ENCODE measurements around the gene FASN. TPM values are rescaled to one million over a fixed set of nuclear protein-coding genes. Genes with fewer than 3 reads are reported as not detected.

Gene FASN
- total RNA-seq, 3 donors from 2014 or later = 87.2 to 115 (median 102) TPM

GRCh38 chr17:82047914-82048570, 50.0 kb downstream of the FASN start:
- no peak overlapping the region for H3K4me3 ChIP-seq
- no peak for DNase-seq
- H3K36me3 ChIP-seq (ENCODE audit: low read depth) = no peaks in the 10 kb centered on the region
- no peak for ATAC-seq
- TF ChIP-seq, protein P1, sequence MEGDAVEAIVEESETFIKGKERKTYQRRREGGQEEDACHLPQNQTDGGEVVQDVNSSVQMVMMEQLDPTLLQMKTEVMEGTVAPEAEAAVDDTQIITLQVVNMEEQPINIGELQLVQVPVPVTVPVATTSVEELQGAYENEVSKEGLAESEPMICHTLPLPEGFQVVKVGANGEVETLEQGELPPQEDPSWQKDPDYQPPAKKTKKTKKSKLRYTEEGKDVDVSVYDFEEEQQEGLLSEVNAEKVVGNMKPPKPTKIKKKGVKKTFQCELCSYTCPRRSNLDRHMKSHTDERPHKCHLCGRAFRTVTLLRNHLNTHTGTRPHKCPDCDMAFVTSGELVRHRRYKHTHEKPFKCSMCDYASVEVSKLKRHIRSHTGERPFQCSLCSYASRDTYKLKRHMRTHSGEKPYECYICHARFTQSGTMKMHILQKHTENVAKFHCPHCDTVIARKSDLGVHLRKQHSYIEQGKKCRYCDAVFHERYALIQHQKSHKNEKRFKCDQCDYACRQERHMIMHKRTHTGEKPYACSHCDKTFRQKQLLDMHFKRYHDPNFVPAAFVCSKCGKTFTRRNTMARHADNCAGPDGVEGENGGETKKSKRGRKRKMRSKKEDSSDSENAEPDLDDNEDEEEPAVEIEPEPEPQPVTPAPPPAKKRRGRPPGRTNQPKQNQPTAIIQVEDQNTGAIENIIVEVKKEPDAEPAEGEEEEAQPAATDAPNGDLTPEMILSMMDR (IDR thresholded peaks at IDR 0.05) = no peak
- intact Hi-C loops (cut with DNase I, micrococcal nuclease) = no loop called here
- no peaks in the 10 kb centered on the region for H3K9me3 ChIP-seq
- peaks cover 18% of the 10 kb centered on the region for H3K4me1 ChIP-seq (ENCODE audit: low read depth)

DNA sequence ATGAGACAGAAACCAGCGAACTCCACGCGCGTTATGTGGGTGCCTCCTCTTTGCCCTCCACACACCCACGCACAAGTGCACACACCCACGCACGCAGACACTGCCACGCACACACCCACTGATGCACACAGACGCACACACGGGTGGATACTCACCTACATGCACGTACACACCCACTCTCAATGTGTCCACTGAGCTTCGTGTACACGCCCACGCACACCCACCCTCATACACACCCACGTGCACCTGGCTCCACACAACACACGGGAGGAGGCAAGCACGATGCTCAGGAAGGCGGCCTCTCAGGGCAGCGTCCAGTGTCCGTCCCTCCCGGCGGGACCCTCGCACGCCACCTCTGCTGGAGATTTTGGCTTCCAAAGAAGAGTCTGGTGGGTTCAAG, 50.7 kb downstream of the FASN start:
- intact Hi-C loops (cut with DNase I, micrococcal nuclease) = no loop called here
- TF ChIP-seq, protein P1 (IDR thresholded peaks at IDR 0.05) = no peak
- no peak for ATAC-seq

DNA sequence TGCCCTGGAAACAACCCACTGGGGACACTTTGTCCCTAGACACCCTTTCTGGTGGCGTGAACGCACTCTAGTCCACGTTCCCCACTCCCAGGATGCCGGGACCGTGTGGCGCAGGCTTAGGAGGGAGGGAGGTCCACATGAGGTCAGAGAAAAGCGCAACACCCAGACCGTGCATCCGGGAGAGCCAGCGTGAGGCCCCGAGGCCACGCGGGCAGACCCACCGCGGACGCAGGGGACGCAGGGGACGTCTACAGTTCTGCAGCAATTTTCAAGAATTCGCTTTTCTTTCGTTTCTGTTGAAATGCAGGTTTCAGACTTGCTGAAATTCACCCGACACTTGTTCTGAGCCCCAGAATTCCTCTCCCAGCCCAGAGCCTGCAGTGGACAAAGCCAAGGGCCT, 51.1 kb downstream of the FASN start:
- intact Hi-C loops (cut with DNase I, micrococcal nuclease) = no loop called here
- Histone ChIP-seq H3K4me1 (ENCODE audit: low read depth) (peaks cover 10% of the 10 kb centered on the region), H3K36me3 (ENCODE audit: low read depth) (no peaks in the 10 kb centered on the region), H3K4me3 (no peak overlapping the region), H3K9me3 (no peaks in the 10 kb centered on the region)
- DNase-seq (no peak), ATAC-seq (no peak)
- TF ChIP-seq, protein P1 (IDR thresholded peaks at IDR 0.05) = no peak

More for the DNA sequence above, 50.7 kb downstream of the FASN start:
- H3K4me3 ChIP-seq = no peak overlapping the region
- peaks cover 11% of the 10 kb centered on the region for H3K4me1 ChIP-seq (ENCODE audit: low read depth)
- DNase-seq = no peak
- no peaks in the 10 kb centered on the region for H3K9me3 ChIP-seq
- H3K36me3 ChIP-seq (ENCODE audit: low read depth) = no peaks in the 10 kb centered on the region

- Histone ChIP-seq H3K4me3 (no peak overlapping the region), H3K9me3 (no peaks in the 10 kb centered on the region), H3K4me1 (ENCODE audit: low read depth) (peaks cover 10% of the 10 kb centered on the region), H3K36me3 (ENCODE audit: low read depth) (no peaks in the 10 kb centered on the region)
- no peak for ATAC-seq
- intact Hi-C loops (cut with DNase I, micrococcal nuclease) = no loop called here
- TF ChIP-seq, protein P1 (IDR thresholded peaks at IDR 0.05) = no peak
- no peak for DNase-seq
These were observed 52.0 kb downstream of the FASN start for GRCh38 chr17:82045936-82046484.

- ATAC-seq = no peak
- Histone ChIP-seq H3K36me3 (ENCODE audit: low read depth) (no peaks in the 10 kb centered on the region), H3K9me3 (no peaks in the 10 kb centered on the region), H3K4me1 (ENCODE audit: low read depth) (no peaks in the 10 kb centered on the region), H3K4me3 (no peak overlapping the region)
- intact Hi-C loops (cut with DNase I, micrococcal nuclease) = no loop called here
- DNase-seq = no peak
- TF ChIP-seq, protein P1 (IDR thresholded peaks at IDR 0.05) = no peak
These were observed 54.5 kb downstream of the FASN start for GRCh38 chr17:82043507-82043906.

Data from mucosa of descending colon (tissue), 3 donors.